ENCODE data around the gene MAP3K4. TPM values are rescaled to one million over a fixed set of nuclear protein-coding genes. Genes with fewer than 3 reads are reported as not detected.

Gene MAP3K4
- total RNA-seq, 2 experiments from 2014 or later: 30.3 to 38.7 TPM

- Histone ChIP-seq H2AFZ (ENCODE audit: low read length) (no peak overlapping the region), H3K4me1 (ENCODE audit: insufficient read depth, low read length, poor library complexity, severe bottlenecking) (no peaks in the 10 kb centered on the region), H3K4me2 (ENCODE audit: low read length) (no peak overlapping the region), H3K27ac (ENCODE audit: low read depth, low read length, poor library complexity, severe bottlenecking) (no peak overlapping the region), H3K9me2 (ENCODE audit: insufficient read depth, low read length) (no peaks in the 10 kb centered on the region), H3K36me3 (ENCODE audit: insufficient read depth, low read length) (no peaks in the 10 kb centered on the region), H4K20me1 (ENCODE audit: insufficient read depth, low read length) (no peaks in the 10 kb centered on the region), H3K4me3 (ENCODE audit: low read depth, low read length, poor library complexity, severe bottlenecking) (no peak overlapping the region), H3K9me3 (ENCODE audit: low read length) (no peaks in the 10 kb centered on the region), H3K79me2 (ENCODE audit: insufficient read depth, low read depth, low read length) (no peaks in the 10 kb centered on the region)
- intact Hi-C loops (cut with micrococcal nuclease; ENCODE audit: unreplicated experiment): loop anchor here (1.0 kb wide), 1 partner anchor 217 kb away; no protein-coding TSS in a partner anchor
- TF ChIP-seq EZH2phosphoT487 (IDR thresholded peaks at IDR 0.05; ENCODE audit: borderline replicate concordance, low read depth, low read length): no peak
- TF ChIP-seq CTCF (conservative IDR thresholded peaks at IDR 0.05; ENCODE audit: low read length): no peak
- no peak for DNase-seq (ENCODE audit: low spot score)
- POLR2A ChIA-PET: no interaction called here
- no TSS peak for BruUV-seq (replicated peaks)
- CTCF ChIA-PET (ENCODE audit: unreplicated experiment): no interaction called here
Observed at GRCh38 chr6:161153725-161154124, 162.2 kb downstream of the MAP3K4 start.

GRCh38 chr6:161154796-161155335, 163.3 kb downstream of the MAP3K4 start:
- no TSS peak for BruUV-seq (replicated peaks)
- no peaks in the 10 kb centered on the region for H3K79me2 ChIP-seq (ENCODE audit: insufficient read depth, low read depth, low read length)
- ChIA-PET POLR2A (interaction anchor here (0.5 to 1.3 kb wide), 2 partner anchors 15 to 1827 kb away, joined by 3 read pairs; no protein-coding TSS in a partner anchor), CTCF (ENCODE audit: unreplicated experiment) (no interaction called here)
- H3K4me1 ChIP-seq (ENCODE audit: insufficient read depth, low read length, poor library complexity, severe bottlenecking): no peaks in the 10 kb centered on the region
- H4K20me1 ChIP-seq (ENCODE audit: insufficient read depth, low read length): no peaks in the 10 kb centered on the region
- no peaks in the 10 kb centered on the region for H3K9me2 ChIP-seq (ENCODE audit: insufficient read depth, low read length)
- H2AFZ ChIP-seq (ENCODE audit: low read length): no peak overlapping the region
- H3K27ac ChIP-seq (ENCODE audit: low read depth, low read length, poor library complexity, severe bottlenecking): no peak overlapping the region
- intact Hi-C loops (cut with micrococcal nuclease; ENCODE audit: unreplicated experiment): no loop called here
- no peak overlapping the region for H3K4me2 ChIP-seq (ENCODE audit: low read length)
- TF ChIP-seq EZH2phosphoT487 (IDR thresholded peaks at IDR 0.05; ENCODE audit: borderline replicate concordance, low read depth, low read length) (no peak), CTCF (conservative IDR thresholded peaks at IDR 0.05; ENCODE audit: low read length) (no peak)
- DNase-seq (ENCODE audit: low spot score): no peak
- H3K36me3 ChIP-seq (ENCODE audit: insufficient read depth, low read length): no peaks in the 10 kb centered on the region
- no peak overlapping the region for H3K4me3 ChIP-seq (ENCODE audit: low read depth, low read length, poor library complexity, severe bottlenecking)
- H3K9me3 ChIP-seq (ENCODE audit: low read length): no peaks in the 10 kb centered on the region

GRCh38 chr6:161161121-161161520, 169.6 kb downstream of the MAP3K4 start:
- H3K4me1 ChIP-seq (ENCODE audit: insufficient read depth, low read length, poor library complexity, severe bottlenecking): no peaks in the 10 kb centered on the region
- CTCF ChIA-PET (ENCODE audit: unreplicated experiment): no interaction called here
- BruUV-seq (replicated peaks): no TSS peak
- no peaks in the 10 kb centered on the region for H3K79me2 ChIP-seq (ENCODE audit: insufficient read depth, low read depth, low read length)
- intact Hi-C loops (cut with micrococcal nuclease; ENCODE audit: unreplicated experiment): no loop called here
- H3K4me2 ChIP-seq (ENCODE audit: low read length): no peak overlapping the region
- no peak overlapping the region for H2AFZ ChIP-seq (ENCODE audit: low read length)
- no peaks in the 10 kb centered on the region for H4K20me1 ChIP-seq (ENCODE audit: insufficient read depth, low read length)
- TF ChIP-seq EZH2phosphoT487 (IDR thresholded peaks at IDR 0.05; ENCODE audit: borderline replicate concordance, low read depth, low read length) (no peak), CTCF (conservative IDR thresholded peaks at IDR 0.05; ENCODE audit: low read length) (no peak)
- no peaks in the 10 kb centered on the region for H3K9me3 ChIP-seq (ENCODE audit: low read length)
- no peaks in the 10 kb centered on the region for H3K9me2 ChIP-seq (ENCODE audit: insufficient read depth, low read length)
- POLR2A ChIA-PET: no interaction called here
- H3K36me3 ChIP-seq (ENCODE audit: insufficient read depth, low read length): no peaks in the 10 kb centered on the region
- no peak overlapping the region for H3K4me3 ChIP-seq (ENCODE audit: low read depth, low read length, poor library complexity, severe bottlenecking)
- DNase-seq (ENCODE audit: low spot score): no peak
- H3K27ac ChIP-seq (ENCODE audit: low read depth, low read length, poor library complexity, severe bottlenecking): no peak overlapping the region
